GM19438 (cell line): ENCODE results near the gene SLC66A2.

ENCODE experiments used
- ATAC-seq: cut with Tn5 transposase; IDR thresholded peaks from one replicate; pipeline ENCODE4 v1.9.1; 2021; ENCODE audit warnings: low read depth; ENCODE audit not compliant: unreplicated experiment

SLC66A2 gene

GRCh38 chr18:79938196-79938595 lies 13.3 kb downstream of the SLC66A2 start:
- ATAC-seq: no peak

- ATAC-seq: no peak
Observed at GRCh38 chr18:79937103-79937860, 14.2 kb downstream of the SLC66A2 start.

DNA sequence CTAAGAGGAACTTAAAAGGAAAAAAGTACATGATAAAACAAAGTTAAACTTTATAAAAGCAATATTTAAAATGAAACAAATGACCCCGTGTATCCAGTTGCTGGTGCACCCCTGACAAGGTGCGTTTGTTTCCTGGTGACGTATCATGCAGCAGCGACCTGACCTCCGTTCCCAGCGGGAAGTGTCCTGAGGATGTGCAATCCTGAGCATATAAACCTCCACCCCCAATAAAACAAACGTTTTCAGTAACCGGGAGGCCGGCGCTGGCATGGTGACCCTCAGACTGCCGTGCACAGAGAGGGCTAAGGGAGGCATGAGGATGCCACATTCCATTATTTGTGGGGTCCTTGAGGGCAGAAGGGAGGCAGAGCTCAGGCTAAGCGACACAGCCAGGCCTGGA lies 14.8 kb downstream of the SLC66A2 start:
- ATAC-seq: no peak

- ATAC-seq: no peak
Observed at GRCh38 chr18:79935925-79936324, 15.5 kb downstream of the SLC66A2 start.

DNA sequence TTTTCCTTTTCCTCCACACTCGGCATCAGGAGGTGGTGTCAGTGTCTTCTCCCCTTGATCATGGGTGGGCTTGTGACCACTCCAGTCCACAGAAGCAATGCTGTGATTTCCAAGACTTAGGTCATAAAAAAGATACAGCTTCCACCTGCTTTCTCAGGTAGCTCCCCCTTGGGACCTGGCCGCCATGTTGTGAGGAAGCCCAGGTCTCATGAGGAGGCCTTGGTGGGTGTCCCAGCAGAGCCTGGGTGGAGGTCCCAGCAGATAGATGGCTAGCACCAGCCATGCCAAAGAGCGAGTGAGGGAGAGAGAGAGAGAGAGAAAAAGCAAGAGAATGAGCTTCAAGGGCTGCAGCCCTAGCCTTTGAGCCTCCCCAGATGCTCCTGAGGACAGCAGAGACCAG lies 16.0 kb downstream of the SLC66A2 start:
- ATAC-seq: no peak

DNA sequence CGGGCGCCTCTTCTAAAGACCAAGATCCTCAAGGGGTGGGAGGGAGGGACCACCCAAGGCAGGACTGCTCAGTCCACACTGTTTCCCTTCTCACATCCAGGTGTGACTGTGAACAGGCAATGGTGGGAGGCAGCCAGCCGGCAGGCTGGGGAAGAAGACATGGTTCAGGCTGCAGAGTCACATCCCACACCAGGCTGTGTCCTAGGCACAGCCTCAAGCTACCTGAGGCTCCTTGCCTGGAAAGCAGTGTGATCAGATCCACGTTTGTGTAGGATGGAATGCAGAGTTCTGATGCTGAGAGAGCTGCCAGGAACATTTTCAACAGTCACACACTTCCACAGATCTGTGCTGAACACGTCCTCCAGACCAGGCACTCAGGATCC lies 16.4 kb downstream of the SLC66A2 start:
- ATAC-seq: no peak

DNA sequence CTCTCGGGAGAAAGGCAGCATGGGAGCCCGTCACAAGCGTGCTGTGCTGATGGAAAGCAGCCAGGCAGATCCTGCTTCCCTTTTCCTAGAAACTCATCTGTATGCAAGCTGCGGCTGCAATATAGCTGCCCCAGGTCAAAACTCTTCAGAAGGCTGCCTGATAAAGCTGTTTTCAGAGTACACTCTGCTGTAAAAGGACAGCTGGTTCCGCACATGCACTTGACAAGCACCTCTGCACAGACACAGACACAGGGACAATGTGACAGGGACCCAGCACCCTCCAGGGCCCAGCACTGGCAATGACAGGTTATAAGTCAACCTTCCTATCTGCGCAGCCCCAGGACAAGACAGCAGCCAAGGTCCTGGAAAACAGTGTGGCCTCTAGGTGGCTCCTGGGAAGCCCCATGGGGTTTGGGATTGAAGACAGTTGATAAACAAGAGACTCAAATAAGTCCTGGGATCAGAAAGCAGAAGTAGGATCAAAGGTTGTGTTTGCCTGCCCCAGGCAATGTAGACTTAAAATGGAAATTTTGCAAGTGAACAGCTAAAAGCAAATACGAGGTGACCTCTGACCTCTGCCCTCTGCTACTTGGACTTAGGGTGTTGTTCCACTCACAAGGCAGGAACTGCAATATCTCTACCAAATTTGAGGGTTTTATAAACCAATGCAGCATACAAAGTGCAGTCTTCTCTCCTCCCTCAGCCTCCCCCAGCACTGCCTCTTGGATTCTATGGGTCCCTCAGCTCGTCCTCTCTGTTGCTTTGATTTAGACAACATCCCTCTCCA lies 16.9 kb downstream of the SLC66A2 start:
- ATAC-seq: no peak

DNA sequence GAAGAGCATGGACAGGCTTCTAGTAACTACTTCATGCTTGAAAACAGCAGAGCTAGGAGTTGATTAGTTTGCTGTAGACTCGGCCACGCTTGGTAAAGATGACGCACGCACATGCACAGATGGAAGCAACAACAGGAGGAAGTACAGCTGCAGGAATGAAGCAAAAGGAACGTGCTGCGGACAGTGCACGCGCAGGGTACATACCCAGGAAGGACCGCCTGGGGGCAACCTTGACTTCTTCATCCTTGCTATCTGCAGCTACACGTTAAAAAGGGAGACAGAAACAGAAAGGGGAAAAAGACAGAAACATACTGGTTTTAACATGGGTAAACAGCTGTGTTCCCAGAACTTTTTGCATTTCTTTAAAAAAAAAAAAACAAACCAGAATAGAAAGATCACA lies 17.7 kb downstream of the SLC66A2 start:
- ATAC-seq: no peak

GRCh38 chr18:79932907-79933306 lies 18.5 kb downstream of the SLC66A2 start:
- no peak for ATAC-seq

DNA sequence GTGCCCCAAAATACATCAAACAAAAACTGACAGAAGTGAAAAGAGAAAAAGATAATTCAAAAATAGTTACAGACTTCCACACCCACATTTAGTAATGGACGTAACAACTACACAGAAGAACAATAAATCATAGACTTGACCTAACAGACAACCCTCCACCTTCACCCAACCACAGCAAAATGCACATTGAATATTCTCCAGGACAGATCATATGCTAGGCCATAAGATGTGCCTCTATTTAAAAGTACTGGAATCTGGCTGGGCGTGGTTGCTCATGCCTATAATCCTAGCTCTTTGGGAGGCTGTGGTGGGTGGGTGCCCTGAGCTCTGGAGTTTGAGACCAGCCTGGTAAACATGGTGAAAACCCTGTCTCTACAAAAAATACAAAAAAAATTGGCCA lies 20.0 kb downstream of the SLC66A2 start:
- ATAC-seq: no peak

- no peak for ATAC-seq
Observed at GRCh38 chr18:79930020-79930642, 21.3 kb downstream of the SLC66A2 start.

DNA sequence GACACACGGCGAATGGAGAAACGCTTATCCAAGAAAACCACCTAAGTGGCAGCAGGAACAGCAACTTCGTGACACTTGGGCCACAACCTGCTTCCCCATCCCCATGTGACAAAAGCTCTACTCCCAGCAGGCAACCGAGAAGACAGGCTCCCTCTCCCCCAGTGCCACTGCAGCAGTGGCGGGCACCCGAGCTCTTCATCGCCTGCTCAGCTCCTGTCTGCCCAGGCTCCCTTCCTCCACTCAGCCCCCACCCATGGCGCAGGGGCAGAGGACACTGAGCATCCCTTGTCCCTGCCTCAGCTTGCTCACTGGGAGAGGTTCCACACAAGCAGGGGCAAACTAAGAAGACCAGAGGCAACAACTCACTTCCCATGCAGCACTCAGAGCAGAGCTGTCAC lies 22.9 kb downstream of the SLC66A2 start:
- no peak for ATAC-seq

DNA sequence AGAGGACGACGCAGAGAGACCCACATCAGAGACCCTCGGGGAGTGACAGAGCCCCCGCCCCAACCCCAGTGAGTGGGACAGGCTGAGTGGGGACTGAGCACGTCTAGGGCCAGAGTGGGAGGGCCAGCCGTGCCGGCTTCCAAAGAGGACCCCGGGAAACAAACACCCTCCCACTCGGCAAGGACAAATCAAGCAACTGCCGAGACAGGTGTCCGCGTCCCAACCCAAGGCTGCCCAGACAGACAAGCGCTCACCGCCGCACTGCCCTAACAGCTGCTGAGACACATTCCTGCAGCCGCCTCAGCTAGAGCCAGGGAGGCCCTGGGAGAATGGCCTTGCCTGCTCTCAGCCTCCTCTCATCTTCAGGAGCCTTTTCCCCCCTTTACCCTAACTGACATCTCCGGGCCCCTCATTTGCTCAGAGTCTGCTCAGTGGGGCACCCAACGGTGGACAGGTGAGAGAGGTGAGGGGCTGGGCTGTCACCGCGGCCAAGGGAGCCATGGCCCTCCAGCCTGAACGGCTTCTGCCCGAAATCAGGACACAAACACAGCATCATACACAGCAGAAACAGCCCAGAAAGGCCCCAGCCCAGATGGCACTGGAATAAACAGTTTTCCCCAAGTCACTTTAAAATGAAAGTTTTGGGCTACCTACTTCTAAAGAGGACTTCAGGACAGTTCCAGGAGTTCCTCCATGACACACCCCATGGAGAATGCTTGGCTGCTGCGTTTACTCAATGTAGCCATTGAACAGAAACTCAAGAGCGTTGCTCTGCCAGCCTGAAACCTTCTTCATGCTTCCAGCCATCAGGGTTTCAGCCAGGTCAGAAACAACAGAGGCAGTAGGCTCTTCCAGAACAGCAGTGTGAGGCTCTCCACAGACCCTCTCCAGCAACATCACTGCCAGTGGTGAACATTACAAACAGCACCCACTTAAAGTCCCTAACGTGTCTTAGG lies 23.6 kb downstream of the SLC66A2 start:
- ATAC-seq: no peak

- ATAC-seq: no peak
Observed at GRCh38 chr18:79926715-79927606, 24.5 kb downstream of the SLC66A2 start.

GRCh38 chr18:79926306-79926705 lies 25.1 kb downstream of the SLC66A2 start:
- ATAC-seq: no peak

- no peak for ATAC-seq
Observed at GRCh38 chr18:79924814-79925731, 26.4 kb downstream of the SLC66A2 start.

DNA sequence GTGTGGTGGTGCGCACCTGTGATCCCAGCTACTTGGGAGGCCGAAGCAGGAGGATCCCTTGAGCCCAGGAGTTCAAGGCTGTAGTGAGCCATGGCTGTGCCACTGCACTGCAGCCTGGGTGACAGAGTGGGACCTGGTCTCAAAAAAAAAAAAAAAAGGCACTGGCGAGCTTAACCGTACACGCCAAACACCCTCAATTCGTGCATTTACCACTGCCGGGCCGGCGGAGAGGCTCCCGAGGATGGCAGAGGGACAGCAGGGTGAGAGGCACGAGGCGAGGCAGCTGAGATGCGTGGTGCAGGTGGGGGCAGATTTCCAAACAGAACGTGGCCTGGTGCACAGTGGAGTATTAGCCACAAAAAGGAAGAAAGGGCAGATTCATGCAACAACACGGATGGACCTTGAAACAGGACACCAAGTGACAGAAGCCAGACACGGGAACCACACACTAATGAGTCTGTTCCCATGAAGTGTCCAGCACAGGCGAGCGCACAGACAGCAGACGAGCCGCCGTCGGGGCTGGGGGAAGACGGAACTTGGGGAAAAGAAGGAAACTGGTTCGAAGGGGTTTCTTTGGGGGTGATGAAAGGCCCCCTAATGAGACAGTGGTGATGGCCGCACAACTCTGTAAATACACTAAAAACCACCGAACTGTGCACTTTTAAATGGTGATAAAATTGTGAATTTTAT lies 27.4 kb downstream of the SLC66A2 start:
- no peak for ATAC-seq

- no peak for ATAC-seq
Observed at GRCh38 chr18:79922971-79923411, 28.5 kb downstream of the SLC66A2 start.
